HEK293 (cell line): Measurements from ENCODE around the gene ADAM17.

Source experiments
- BCL11A ChIP-seq: fragments of 450-650 bp; formaldehyde crosslinking; IDR thresholded peaks from 2 replicates; pipeline ENCODE4 v1.5.1; 2016; ENCODE audit warnings: low read depth, missing biosample characterization, missing genetic modification characterization
- KLF8 ChIP-seq: fragments of 450-650 bp; formaldehyde crosslinking; IDR thresholded peaks from 2 replicates; pipeline ENCODE4 v1.5.1; 2016; ENCODE audit warnings: missing biosample characterization, missing genetic modification characterization
- TCF7L2 ChIP-seq: IDR thresholded peaks from 2 replicates; pipeline ENCODE4 v1.6.1; 2011; ENCODE audit warnings: low read depth, mild to moderate bottlenecking, inconsistent platforms, low read length, moderate library complexity, borderline replicate concordance
- ZNF121 ChIP-seq: fragments of 450-650 bp; formaldehyde crosslinking; IDR thresholded peaks from 2 replicates; pipeline ENCODE4 v1.5.1; 2016; ENCODE audit warnings: missing biosample characterization, missing genetic modification characterization
- ZNF133 ChIP-seq: fragments of 450-650 bp; formaldehyde crosslinking; IDR thresholded peaks from 2 replicates; pipeline ENCODE4 v1.5.1; 2016; ENCODE audit warnings: missing biosample characterization, missing genetic modification characterization
- ZNF140 ChIP-seq: fragments of 450-650 bp; formaldehyde crosslinking; IDR thresholded peaks from 2 replicates; pipeline ENCODE4 v1.5.1; 2016; ENCODE audit warnings: missing biosample characterization, missing genetic modification characterization
- ZNF274 ChIP-seq, 2 experiments: fragments of 200-500 bp in 1 of 2; fragments of 450-650 bp in 1 of 2; sonication (Bioruptor generic) in 1 of 2; formaldehyde crosslinking in 1 of 2; IDR thresholded peaks; 2 replicates each; pipeline versions ENCODE4 v1.5.1 to v1.6.1; 2014 to 2016; ENCODE audit warnings: borderline replicate concordance in 1 of 2, inconsistent platforms in 1 of 2, low read length in 1 of 2, missing biosample characterization in 1 of 2, missing genetic modification characterization in 1 of 2
- ZNF335 ChIP-seq: fragments of 450-650 bp; formaldehyde crosslinking; conservative IDR thresholded peaks from 2 replicates; pipeline ENCODE4 v1.5.1; 2016; ENCODE audit warnings: missing biosample characterization, missing genetic modification characterization
- ZNF521 ChIP-seq: fragments of 450-650 bp; formaldehyde crosslinking; IDR thresholded peaks from 2 replicates; pipeline ENCODE4 v1.5.1; 2017; ENCODE audit warnings: missing biosample characterization, mild to moderate bottlenecking, missing genetic modification characterization
- ZNF629 ChIP-seq: fragments of 450-650 bp; formaldehyde crosslinking; IDR thresholded peaks from 2 replicates; pipeline ENCODE4 v1.5.1; 2017; ENCODE audit warnings: missing biosample characterization, missing genetic modification characterization
- TF ChIP-seq, protein P1 (sequence below): fragments of 450-650 bp; formaldehyde crosslinking; IDR thresholded peaks from 2 replicates; pipeline ENCODE4 v1.5.1; 2016; ENCODE audit warnings: missing biosample characterization, missing genetic modification characterization
- TF ChIP-seq, protein P2 (sequence below): fragments of 450-650 bp; formaldehyde crosslinking; IDR thresholded peaks from 2 replicates; pipeline ENCODE4 v1.5.1; 2016; ENCODE audit warnings: missing biosample characterization, missing genetic modification characterization, low read depth

DNA sequence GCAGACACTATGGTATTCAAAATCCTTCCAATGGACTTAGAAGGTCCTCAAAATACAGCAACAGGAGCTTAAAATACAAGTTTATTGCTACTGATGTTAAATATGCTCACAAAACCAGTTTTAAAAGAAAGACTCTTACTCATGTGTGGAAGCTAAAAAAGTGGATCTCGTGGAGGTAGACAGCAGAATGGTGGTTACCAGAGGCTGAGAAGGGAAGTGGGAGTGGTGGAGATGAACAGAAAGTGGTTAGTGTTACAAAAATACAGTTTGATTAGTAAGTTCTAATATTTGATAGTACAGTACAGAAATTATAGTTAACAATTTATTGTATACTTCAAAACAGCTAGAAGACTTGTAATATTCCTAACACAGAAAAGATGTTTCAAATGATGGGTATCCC is 12.1 kb downstream of the ADAM17 start:
- TF ChIP-seq KLF8 (tag by site-specific recombination) (no peak), TCF7L2 (no peak), ZNF140 (tag by site-specific recombination) (no peak), ZNF133 (tag by site-specific recombination) (no peak), ZNF335 (tag by site-specific recombination) (no peak), BCL11A (tag by site-specific recombination) (no peak), ZNF521 (tag by site-specific recombination) (no peak), ZNF629 (no peak), ZNF274 (IDR thresholded peaks at IDR 0.05; ENCODE audit: low read length) (no peak), ZNF274 (tag by site-specific recombination; IDR thresholded peaks at IDR 0.05; ENCODE audit: borderline replicate concordance) (no peak), ZNF121 (tag by site-specific recombination) (no peak)
- TF ChIP-seq, protein P1, sequence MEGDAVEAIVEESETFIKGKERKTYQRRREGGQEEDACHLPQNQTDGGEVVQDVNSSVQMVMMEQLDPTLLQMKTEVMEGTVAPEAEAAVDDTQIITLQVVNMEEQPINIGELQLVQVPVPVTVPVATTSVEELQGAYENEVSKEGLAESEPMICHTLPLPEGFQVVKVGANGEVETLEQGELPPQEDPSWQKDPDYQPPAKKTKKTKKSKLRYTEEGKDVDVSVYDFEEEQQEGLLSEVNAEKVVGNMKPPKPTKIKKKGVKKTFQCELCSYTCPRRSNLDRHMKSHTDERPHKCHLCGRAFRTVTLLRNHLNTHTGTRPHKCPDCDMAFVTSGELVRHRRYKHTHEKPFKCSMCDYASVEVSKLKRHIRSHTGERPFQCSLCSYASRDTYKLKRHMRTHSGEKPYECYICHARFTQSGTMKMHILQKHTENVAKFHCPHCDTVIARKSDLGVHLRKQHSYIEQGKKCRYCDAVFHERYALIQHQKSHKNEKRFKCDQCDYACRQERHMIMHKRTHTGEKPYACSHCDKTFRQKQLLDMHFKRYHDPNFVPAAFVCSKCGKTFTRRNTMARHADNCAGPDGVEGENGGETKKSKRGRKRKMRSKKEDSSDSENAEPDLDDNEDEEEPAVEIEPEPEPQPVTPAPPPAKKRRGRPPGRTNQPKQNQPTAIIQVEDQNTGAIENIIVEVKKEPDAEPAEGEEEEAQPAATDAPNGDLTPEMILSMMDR (tag by site-specific recombination) = no peak
- TF ChIP-seq, protein P2, sequence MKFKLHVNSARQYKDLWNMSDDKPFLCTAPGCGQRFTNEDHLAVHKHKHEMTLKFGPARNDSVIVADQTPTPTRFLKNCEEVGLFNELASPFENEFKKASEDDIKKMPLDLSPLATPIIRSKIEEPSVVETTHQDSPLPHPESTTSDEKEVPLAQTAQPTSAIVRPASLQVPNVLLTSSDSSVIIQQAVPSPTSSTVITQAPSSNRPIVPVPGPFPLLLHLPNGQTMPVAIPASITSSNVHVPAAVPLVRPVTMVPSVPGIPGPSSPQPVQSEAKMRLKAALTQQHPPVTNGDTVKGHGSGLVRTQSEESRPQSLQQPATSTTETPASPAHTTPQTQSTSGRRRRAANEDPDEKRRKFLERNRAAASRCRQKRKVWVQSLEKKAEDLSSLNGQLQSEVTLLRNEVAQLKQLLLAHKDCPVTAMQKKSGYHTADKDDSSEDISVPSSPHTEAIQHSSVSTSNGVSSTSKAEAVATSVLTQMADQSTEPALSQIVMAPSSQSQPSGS (tag by site-specific recombination) = no peak
